Activated T-cell treated with anti-CD3 and anti-CD28 coated beads, Interleukin-2, amount 50 U/mL, for 1 hour (primary cell): ENCODE data around the gene CALHM5.

ENCODE experiments used
- DNase-seq: peaks from one replicate; pipeline ENCODE4 v3.0.0-alpha.2; 2020

The CALHM5 gene

DNA sequence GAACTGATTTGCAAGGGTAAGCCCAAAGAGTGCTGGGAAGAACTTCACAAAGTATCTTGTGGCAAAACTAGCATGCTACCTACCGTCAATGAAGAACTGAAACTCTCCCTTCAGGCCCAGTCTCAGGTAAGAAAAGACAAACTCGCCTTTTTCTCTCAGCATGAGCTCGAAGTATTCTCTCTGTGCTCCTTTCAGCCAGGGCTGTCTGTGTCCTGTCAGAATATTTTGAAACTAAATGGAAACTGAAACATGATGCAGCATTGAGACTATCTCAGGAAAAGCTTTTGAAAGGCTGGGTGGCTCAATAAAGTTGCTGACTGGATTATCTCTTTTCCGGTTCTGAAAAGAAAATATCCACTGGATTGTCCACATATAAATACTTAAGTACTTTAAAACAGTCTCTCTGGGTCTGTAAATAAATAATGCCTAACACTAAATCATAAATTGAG lies 696 bp downstream of the CALHM5 start:
- no peak for DNase-seq

DNA sequence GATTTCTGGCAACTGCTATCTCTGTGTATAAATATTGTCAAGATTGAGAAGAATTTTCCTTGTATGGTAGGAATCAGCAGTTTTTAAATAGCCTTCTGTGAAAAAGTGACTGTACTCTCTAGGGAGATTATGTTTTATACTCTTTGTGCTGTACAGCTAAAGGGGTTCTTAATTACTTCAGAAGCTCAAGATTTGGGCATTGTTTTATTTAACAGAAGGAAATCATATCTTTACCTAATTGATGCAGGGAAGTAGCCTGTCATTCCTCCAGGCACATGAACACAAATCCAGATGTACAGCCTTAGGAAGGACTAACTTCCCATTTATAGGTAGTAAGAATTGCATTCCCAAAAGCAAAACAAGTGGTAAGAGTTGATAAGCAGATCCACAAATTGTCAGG lies 1.3 kb downstream of the CALHM5 start:
- DNase-seq, result no peak

DNA sequence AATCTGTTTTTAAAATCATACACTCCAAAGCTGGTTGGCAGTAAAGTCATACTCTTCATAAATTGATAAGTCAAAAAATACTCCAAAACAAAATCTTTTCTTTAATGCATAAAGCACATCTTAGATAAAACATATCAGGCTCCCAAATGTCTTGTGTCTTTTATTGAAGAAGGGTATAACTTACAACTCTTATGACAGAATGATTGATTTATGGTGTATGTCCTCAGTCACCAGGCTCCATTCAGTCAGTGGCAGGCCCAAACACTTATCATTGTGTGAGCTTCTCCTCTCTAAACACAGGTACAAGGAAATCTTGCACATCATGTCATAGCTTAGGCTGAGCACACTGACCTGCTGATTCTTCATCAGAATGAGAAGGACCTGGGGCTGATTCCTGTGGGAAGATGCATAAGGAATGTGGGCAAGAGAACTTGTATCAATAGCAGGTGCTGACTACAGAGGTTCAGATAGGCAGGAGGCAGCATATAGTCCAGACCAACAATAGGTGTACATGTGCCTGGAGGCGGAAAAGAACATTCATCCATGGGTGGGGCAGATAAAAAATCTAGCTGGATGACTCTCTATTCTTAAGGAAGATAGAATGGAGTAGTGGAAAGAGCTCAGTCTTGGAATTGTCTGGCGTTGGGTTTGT lies 1.9 kb downstream of the CALHM5 start:
- no peak for DNase-seq

DNA sequence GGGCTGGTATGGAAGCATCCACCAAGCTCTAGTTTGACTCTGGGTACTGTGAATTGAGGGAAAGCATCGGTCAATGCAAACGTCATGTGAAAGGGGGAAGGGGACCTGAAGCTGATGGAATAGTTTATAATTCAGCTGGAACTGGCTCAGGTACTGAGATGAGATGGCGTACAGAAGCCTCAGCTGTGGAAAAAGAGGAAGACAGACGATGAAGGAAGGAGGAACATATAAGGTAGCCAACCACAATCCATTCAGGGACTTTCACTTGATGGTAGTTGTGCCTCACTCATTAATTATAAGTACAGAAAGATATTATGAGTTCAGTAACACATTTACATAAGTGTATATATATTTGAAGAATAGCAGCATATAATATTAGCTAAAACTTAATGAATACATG lies 2.7 kb downstream of the CALHM5 start:
- no peak for DNase-seq

DNA sequence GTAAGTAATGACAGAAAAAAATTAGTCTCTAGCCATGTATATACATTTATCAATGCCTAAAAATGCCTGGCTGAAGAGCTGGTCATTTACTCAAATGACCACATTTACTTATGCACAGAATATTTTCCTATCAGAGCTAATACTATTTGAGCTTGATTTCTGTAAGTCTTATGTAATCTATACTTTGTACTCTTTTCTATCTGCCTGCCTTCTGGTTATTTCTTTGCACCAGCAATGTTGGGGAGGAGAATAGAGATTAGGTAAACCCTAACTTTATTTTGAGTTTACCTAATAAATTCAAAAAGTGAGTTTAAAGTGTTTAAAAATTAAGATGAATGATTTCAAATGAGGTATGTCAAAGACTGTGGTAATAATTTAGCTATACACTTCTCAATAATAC lies 3.7 kb downstream of the CALHM5 start:
- no peak for DNase-seq

DNA sequence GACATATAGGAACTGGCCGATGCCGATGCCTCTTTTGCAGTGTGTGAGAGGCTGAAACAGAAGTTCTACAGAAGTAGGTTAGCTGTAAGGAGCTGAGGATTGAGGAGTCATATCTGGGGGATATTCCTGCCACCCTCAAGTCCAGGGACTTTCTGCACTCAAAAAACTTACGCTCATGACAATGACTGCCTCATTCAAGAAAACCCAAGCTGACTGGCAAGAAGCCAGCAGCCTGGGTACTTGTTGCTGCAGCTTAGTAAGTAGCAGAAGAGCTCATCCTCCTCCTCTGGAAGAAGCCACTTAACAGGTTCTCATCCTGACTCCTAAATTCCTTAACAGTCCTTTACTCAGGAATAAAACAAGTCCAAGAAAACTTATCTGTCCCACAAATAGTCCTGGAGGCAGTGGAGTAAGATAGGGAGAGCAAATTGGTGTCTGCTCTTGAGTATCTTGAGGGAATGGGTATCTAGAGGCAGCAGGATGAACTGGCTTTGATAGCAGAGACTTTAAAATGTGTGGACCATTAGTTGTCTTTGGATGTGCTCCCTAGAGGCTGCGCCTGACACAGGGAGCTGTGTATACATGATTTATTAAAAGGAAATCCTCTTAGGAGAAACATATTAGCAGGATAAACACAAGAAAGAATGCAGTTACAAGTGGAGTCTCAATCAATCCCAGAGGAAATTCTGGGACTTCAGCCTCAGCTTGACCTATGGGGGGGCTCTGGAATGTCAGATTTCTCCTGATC lies 7.4 kb downstream of the CALHM5 start:
- DNase-seq, result no peak

DNA sequence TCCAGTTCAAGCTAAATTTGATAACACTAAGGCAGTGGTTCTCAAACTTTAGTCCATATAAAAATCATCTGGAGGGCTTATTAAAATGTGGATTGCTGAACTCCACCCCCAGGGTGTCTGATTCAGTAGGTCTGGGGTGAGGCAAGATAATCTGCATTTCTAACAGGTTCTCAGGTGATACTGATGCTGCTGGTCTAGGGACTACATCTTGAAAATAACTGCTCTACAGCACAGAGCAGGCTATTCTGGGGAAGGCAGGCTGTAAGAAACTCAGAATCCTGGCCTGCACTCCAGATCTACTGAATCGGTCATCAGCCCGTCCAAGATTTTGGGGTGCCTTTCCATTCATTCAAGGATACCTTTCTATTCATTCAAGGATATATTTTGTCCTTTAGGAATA lies 11.5 kb downstream of the CALHM5 start:
- no peak for DNase-seq

DNA sequence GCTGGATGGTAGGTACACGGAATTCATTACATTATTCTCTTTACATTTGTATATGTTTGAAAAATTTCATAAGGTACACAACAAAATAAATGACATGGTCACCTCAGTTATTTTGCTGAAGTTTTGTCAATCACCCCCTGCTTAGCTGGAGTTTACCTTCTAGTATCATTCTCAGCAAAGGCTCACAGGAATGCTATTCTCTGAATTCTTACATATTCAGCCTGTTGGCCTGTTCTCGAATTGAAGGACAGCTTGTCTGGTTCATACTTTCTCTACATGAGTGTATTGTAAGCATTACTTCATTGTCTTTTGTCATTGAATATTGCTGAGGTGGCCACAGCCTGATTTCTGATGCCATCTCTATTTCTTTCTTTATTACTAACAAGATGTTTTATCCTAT lies 12.8 kb downstream of the CALHM5 start:
- DNase-seq, result no peak

DNA sequence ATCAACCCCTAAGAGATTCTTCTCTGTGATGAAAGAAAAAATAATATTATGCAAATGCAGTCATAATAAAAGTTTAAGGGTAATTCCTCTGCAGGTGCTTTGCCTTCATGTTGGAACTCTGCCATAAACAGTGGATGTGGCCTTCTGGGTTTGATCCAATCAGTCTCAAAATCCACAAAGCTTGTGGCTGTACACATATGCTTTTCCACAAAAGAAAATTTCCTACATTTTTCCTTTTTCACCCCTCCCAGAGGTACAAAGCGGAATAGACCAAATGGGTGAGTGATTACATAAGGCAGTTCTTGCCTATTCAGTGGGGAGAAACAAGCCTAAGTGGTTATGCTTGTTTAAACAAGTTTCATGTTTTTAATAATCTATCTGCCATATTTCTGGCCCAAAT lies 16.7 kb downstream of the CALHM5 start:
- no peak for DNase-seq

DNA sequence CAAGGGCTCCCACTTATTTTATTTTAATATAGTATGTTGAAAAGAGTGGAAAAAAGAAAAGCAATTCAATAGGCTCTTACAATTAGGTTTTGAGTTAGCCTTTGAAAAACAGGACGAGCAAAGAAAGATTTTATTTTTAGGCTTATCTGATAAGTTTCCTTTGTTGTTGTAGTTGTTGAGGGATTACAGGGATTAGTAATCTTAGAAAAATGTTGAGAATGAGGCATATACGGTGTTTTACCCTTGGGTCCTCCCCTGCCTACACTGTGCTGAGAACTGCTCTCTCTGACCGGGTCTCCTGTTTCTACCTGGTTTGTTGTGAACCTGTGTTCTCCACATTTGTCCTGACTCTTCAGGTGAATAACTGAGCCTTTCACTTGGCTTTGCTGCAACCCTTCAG lies 17.3 kb downstream of the CALHM5 start:
- no peak for DNase-seq

DNA sequence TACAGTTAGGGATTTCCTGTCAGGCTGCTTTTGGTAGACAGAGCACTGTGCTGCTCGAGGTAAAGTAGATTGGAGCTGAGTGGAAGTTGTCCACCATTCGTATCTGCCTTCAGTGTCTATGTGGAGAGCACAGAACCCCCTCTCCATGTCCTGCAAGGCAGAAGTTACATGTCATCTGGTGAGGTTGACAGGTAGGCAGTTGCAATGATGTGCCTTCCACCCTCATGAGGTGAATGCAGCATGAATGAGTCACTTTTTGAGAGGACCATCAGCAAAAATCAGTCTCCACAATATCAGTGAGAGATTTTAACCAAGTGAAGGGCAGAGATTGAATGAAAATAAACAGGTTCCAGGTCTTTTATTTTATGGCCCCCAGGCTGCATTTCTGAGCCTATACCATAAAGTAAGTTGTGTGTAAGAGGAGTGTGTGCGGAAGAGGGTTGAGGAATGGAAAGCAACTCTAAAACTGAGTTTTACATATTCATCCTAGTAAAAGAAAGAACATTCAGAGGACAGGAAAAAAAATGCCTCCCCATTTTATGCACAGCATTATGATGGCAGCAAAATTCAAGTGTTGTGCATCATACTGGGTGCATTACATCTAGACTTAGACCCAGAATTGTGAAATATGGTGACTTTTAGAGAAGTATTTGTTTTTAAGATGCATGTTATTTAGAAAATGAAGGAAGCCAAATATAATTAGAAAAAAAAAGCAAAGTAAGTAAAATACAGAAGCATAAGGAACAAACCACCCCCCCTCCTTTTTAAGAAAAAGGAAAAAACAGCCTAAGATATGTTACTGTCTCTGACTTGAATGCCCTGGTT lies 18.2 kb downstream of the CALHM5 start:
- no peak for DNase-seq

DNA sequence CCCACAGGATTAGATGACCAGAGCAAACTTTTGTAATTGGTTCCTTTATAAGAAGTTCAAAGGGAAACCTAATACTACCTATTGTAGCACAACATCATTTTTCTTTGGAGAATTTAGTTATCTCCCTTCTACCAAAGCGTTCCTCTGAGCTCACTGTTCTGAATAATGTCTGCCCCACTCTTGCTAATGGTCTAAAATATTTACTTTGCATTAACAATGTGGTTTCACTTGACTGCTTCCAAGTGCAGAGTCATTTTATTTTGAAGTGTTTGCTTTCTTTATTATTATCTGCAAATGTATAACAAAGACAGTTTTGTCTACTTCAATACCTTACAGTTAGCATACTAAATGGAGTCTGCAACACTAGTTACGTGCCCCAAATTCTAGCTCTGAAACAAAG lies 19.0 kb downstream of the CALHM5 start:
- no peak for DNase-seq

DNA sequence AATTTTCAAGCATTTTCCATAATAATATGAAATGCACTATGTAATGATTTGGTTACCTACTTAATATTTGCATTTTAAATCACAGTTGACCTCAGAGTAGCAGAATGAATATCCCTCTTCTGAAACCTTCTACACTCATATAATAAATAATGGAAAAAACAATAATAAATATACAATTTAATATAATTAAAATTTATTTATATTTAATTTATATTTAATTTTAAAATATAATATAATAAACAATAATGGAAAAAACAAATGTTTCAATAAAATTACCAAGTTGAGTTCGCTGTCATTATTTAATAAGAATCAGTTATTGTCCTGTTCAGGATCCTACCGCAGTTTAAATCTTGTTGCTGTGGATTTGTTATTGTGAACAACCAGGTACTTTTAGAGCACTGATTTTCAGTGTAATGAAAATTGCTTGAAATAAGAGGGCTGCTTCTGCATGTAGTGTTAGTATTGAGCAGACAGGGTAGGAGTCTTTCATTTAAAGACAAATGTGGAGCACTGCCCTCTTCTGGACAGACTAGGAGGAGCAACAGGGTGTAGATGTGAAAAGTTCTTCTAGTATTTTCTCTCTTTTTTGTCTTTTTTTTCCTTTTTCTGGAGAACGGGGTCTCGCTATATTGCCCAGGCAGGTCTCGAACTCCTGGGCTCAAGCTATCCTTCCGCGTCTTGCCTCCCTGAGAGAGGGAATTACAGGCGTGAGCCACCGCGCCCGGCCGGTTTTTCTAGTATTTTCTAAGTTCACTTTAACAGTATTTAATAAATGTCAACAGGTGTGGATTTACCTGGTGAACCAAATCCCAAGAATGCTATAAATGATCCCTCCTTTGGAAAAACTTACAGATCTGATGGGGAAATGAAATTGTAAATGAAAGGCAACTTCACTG lies 20.5 kb downstream of the CALHM5 start:
- DNase-seq, result peak; percentile 40

DNA sequence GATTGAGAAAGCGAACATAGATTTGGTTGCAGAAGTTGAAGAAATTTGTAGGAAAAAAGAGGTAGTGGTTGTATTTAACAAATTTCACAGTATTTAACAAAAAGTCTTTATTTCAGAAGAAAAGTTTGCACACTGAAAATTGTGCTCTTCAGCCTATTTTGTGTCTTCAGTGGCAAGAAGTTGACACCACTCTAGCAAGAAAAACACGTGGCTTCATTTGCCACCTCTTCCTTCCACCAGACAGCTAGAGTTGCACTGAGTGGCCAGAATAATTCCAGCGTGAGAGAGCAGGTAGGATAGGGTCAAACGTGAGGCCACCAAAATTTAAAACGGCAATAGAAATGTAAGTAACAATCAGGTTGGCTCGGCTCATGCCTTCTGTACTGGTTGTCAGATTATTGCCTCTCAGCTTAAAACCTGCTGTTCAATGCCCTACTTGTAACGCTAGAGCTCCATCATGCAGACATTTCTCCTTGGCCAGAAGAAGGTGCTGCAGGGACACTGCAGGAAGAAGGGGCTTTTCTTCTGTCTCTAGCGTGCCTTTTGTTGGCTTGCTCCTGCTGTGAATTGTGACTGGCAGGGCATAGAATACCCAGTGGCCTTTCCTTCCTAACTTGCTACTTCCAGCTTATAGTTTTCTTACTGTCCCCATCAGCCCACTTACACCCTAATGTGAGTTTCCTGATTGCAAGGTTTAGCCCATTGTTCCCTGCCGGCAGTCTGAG lies 22.0 kb downstream of the CALHM5 start:
- no peak for DNase-seq

DNA sequence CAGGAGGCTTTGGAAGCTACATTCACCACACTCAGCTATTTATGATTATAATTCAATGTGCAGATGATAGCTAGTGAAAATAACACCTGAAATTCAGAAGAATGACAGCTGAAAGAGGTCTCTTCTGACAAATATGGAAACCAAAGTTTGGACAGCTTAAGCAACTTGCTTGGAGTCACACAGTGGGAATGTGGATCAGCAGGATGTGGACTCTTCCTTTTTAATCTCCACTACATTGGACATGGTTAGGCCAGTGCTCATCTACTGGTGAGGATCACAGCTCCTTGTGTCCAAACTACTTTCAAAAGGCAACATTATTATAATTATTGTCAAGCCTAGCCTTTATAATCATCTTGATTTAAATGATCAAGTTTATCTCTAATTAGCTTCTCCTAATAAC lies 23.7 kb downstream of the CALHM5 start:
- no peak for DNase-seq

DNA sequence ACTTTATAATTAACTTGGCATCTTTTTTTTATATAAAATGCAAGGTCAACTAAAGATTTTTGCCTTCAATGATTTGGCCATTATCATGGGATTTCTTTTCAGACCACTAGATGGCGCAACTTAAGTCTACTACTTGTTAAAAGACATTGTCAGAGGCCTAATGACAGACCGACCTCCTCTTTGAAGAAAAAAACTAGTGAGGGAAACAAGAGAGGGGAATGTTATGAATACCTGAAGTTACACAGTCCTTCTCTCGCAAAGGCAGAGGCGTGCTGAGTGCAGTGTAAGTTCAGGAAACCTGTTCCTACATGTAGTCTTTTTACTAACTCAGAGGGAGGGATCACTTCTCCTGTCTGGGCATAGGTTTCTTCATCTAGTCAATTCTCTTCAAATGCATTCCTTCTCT lies 24.8 kb downstream of the CALHM5 start:
- DNase-seq, result peak; percentile 21

DNA sequence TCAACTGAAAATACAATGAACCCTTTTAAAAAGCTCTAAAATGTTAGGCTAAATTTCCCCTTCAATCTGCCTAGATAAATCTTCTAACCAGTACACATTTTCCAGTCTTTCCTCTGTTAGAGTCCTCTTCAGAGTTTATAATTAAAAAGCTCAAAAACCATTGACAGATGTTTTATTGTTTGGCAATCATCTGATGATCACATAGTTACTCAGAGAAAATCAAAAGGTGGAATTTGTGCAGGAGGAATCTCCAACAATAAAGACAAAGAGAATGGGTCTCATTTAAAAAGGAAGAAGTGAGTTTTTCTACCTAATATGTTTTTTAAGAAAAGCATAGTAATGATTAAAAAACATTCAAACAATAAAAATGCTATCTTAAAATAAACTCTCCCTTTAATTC lies 31.0 kb downstream of the CALHM5 start:
- no peak for DNase-seq

DNA sequence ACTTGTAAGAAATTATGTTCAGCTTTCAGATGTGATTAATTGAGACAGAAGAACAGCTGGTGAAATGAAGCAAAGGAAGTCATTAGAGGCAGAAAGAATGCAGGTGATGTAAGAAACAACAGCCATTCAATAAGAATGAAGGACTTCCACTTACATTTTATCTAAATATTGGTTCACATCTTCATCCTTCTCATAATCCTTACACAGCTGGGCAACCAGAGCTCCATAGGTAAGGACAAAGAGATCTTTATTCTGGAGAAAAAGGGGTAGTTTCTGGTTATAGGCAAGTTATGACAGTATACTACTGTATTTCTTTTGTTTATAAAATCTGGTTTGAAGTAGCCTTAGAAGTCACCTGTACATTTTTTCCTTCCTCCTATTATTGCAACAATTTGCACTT lies 31.7 kb downstream of the CALHM5 start:
- DNase-seq, result no peak

DNA sequence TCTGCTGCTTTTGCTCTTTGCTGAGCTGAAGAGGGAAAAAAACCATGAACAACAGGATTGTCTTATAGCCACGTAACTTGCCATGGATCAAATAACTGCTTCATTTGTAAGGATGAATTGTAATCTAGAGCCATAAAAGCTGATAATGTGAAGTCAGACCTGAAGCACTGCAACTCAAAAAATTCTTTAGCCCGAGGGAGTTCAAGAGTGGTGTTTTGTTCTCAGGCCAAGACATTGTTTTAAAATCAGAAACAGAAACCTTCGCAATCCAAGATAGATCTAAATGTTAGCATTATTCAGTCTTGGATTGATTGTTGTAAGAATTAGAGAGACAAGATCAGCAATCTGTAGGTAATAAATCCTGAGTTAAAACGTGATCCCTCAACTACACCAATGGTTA lies 34.2 kb downstream of the CALHM5 start, which contains the start of gene TRAPPC3L:
TRAPPC3L (minus strand) TSS at position 34 of the 400 bp plus-strand sequence. CDS start 170 bp downstream, outside the sequence.
- DNase-seq, result no peak

DNA sequence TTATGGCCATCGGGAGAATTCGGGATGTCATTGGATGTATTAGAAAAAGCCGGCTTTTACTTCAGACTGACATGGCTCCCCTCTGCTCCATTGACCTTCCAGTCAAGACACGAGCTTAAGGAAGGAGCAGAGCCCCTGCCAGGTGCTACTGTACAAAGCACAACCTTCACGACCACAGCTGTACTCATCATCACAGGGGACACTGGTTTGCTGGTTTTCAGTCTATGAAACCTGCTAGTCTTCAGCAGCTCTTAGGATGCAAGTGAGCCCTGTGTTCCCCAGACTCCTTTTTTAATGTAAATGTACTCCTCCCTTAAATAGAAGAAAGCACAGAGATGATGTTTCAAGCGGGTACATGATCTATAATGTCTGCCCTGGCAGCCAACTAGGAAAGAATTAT lies 35.9 kb downstream of the CALHM5 start:
- no peak for DNase-seq

DNA sequence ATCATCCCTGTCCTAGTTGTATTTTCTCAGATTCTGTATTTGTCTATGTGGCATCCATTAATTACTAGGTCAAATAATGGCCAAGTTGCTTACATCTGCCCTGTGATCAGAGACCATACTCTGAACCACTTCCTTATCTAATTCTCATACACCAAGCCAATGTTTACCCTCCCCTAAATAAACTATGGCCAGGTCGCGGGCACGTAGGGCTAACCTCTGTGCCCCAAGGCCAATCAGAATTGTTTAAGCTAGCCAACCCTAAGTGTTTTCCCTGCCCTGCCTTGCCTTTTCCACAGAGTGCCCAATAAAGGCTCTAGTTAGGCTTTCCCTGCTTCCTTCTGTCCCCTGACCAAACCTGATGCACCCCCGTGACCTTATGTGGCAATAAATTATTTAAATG lies 39.4 kb downstream of the CALHM5 start:
- DNase-seq, result no peak

DNA sequence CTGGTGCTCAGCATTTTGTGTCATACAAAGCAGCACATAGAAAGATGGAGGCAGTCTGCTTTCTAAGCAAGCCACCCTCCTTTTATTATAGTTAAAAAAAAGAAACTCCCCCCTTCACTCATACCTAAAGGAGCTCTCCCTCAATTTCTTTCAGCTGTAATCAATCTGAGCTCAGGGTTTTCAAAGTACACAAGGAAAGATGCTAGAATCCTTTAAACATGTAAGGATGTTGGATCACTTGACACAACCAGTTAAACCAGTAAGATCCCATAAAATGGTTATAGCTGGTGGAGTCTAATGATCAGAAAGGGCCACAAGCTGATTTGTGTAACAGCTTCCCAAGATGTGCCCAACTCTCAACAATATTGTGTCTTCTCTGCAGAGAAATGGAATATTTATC lies 42.0 kb downstream of the CALHM5 start, which contains the start of gene CALHM4:
CALHM4 (plus strand) TSS at position 301 of the 400 bp plus-strand sequence; CDS start at position 344, 43 bp downstream.
- no peak for DNase-seq
